Liver (tissue), 3 donors: ENCODE results near the gene MALAT1.

Experiments used
- CTCF ChIP-seq: fragments of 150-350 bp; IDR thresholded peaks from 2 replicates; pipeline ENCODE4 v1.5.1; 2017; ENCODE audit warnings: improper control_type of control experiment, low read depth, low read length; ENCODE audit not compliant: missing input control
- EGR1 ChIP-seq, 2 donors: IDR thresholded peaks; 2 replicates each; pipeline ENCODE4 v1.6.1; 2016 to 2018; ENCODE audit warnings: antibody characterized with exemption in 2 of 2, low read depth in 2 of 2
- HNF4A ChIP-seq, 2 donors: conservative IDR thresholded peaks; 2 replicates each; pipeline ENCODE4 v1.6.1; 2016; ENCODE audit warnings: antibody characterized with exemption in 2 of 2, mild to moderate bottlenecking in 2 of 2
- RAD21 ChIP-seq, 2 donors: IDR thresholded peaks; 2 replicates each; pipeline ENCODE4 v1.6.1; 2016; ENCODE audit warnings: antibody characterized with exemption in 2 of 2, mild to moderate bottlenecking in 2 of 2
- SP1 ChIP-seq: IDR thresholded peaks from 2 replicates; pipeline ENCODE4 v1.6.1; 2018; ENCODE audit warnings: antibody characterized with exemption, mild to moderate bottlenecking
- TAF1 ChIP-seq: conservative IDR thresholded peaks from 2 replicates; pipeline ENCODE4 v1.6.1; 2016; ENCODE audit warnings: antibody characterized with exemption, mild to moderate bottlenecking
- YY1 ChIP-seq: IDR thresholded peaks from 2 replicates; pipeline ENCODE4 v1.6.1; 2016; ENCODE audit warnings: antibody characterized with exemption, mild to moderate bottlenecking
- donor health status: healthy.
- donor health status: healthy.

- TF ChIP-seq SP1 = no peak
- no peak for TF ChIP-seq CTCF
- TF ChIP-seq HNF4A (conservative IDR thresholded peaks at IDR 0.05) = no peak
- no peak for TF ChIP-seq RAD21 (IDR thresholded peaks at IDR 0.05)
- no peak for TF ChIP-seq YY1
- no peak for TF ChIP-seq TAF1
- TF ChIP-seq EGR1 (IDR thresholded peaks at IDR 0.05; ENCODE audit: low read depth in 2 of 2) = no peak
Measured at GRCh38 chr11:65491163-65491465, 7.7 kb upstream of the MALAT1 start.
